Osteoblast (primary cell): Measurements from ENCODE around the gene SPTBN2. TPM values are rescaled to one million over a fixed set of nuclear protein-coding genes. Genes with fewer than 3 reads are reported as not detected.
A peak's percentile ranks its signal among the peaks of the same experiment; 100 is the strongest.

Experiments used
- DNase-seq: peaks from one replicate; pipeline ENCODE4 v3.0.0; 2011; ENCODE audit warnings: low spot score, mixed read lengths; ENCODE audit not compliant: insufficient read length; ENCODE audit errors: missing footprints
- H2AFZ ChIP-seq: 2 replicates; pipeline ENCODE4 v1.6.0; 2011; ENCODE audit warnings: mild to moderate bottlenecking, low read length
- H3K27ac ChIP-seq: 2 replicates; pipeline ENCODE4 v1.5.1; 2011; ENCODE audit warnings: mild to moderate bottlenecking, low read depth, low read length, moderate library complexity
- H3K27me3 ChIP-seq: 2 replicates; pipeline ENCODE4 v1.6.0; 2012; ENCODE audit warnings: mild to moderate bottlenecking, control low read depth, inconsistent platforms, low read length, moderate library complexity; ENCODE audit not compliant: insufficient read depth
- H3K36me3 ChIP-seq: 2 replicates; pipeline ENCODE4 v1.5.1; 2011; ENCODE audit warnings: mild to moderate bottlenecking, low read length, control low read depth, moderate library complexity; ENCODE audit not compliant: insufficient read depth
- H3K4me1 ChIP-seq: 2 replicates; pipeline ENCODE4 v1.5.1; 2011; ENCODE audit warnings: mild to moderate bottlenecking, low read length, control low read depth, moderate library complexity; ENCODE audit not compliant: insufficient read depth
- H3K4me2 ChIP-seq: 2 replicates; pipeline ENCODE4 v1.6.0; 2011; ENCODE audit warnings: mild to moderate bottlenecking, low read length; ENCODE audit not compliant: insufficient read depth
- H3K4me3 ChIP-seq: fragments of 200-600 bp; sonication (generic); 3 replicates; pipeline ENCODE4 v1.5.1; 2012; ENCODE audit warnings: mild to moderate bottlenecking, low read length, inconsistent platforms; ENCODE audit not compliant: insufficient read depth
- H3K79me2 ChIP-seq: 2 replicates; pipeline ENCODE4 v1.6.0; 2012; ENCODE audit warnings: mild to moderate bottlenecking, low read length, control low read depth, inconsistent platforms; ENCODE audit not compliant: insufficient read depth
- H3K9me3 ChIP-seq: 2 replicates; pipeline ENCODE4 v1.5.1; 2011; ENCODE audit warnings: low read depth, low read length, control low read depth
- H4K20me1 ChIP-seq: 2 replicates; pipeline ENCODE4 v1.6.0; 2012; ENCODE audit warnings: mild to moderate bottlenecking, low read length, control low read depth; ENCODE audit not compliant: insufficient read depth
- CTCF ChIP-seq: IDR thresholded peaks from 2 replicates; pipeline ENCODE4 v1.5.1; 2011; ENCODE audit warnings: mild to moderate bottlenecking, low read depth, low read length, moderate library complexity; ENCODE audit errors: extremely low read depth
- total RNA-seq: library from RNA; depleted of rRNA; stranded (reverse); fragments of >200 nt; gene quantifications from 2 replicates; pipeline ENCODE4 v1.2.3, GENCODE V29; 2012

The SPTBN2 gene
- total RNA-seq, 1 donor, result 2.2 TPM

- no peak for TF ChIP-seq CTCF
- H3K79me2 ChIP-seq, result no peaks in the 10 kb centered on the region
- H4K20me1 ChIP-seq, result no peaks in the 10 kb centered on the region
- no peak overlapping the region for H3K4me3 ChIP-seq
- no peaks in the 10 kb centered on the region for H3K4me1 ChIP-seq
- H3K9me3 ChIP-seq, result no peaks in the 10 kb centered on the region
- no peaks in the 10 kb centered on the region for H3K36me3 ChIP-seq
- peaks cover 5% of the 10 kb centered on the region for H3K27me3 ChIP-seq
- DNase-seq, result peak; percentile 37
- H3K4me2 ChIP-seq, result no peak overlapping the region
- no peak overlapping the region for H3K27ac ChIP-seq
- no peak overlapping the region for H2AFZ ChIP-seq
These were observed 44.4 kb downstream of the SPTBN2 start for GRCh38 chr11:66684635-66685034.

GRCh38 chr11:66683877-66684276 lies 45.1 kb downstream of the SPTBN2 start:
- Histone ChIP-seq H3K4me3 (no peak overlapping the region), H3K79me2 (no peaks in the 10 kb centered on the region), H4K20me1 (no peaks in the 10 kb centered on the region), H3K36me3 (no peaks in the 10 kb centered on the region), H3K4me2 (no peak overlapping the region), H2AFZ (no peak overlapping the region), H3K9me3 (no peaks in the 10 kb centered on the region), H3K27ac (no peak overlapping the region), H3K4me1 (no peaks in the 10 kb centered on the region), H3K27me3 (peaks cover 5% of the 10 kb centered on the region)
- TF ChIP-seq CTCF, result no peak
- no peak for DNase-seq

- H3K4me3 ChIP-seq, result no peak overlapping the region
- no peaks in the 10 kb centered on the region for H3K9me3 ChIP-seq
- H2AFZ ChIP-seq, result no peak overlapping the region
- no peak overlapping the region for H3K4me2 ChIP-seq
- H3K79me2 ChIP-seq, result peaks cover 6% of the 10 kb centered on the region
- peak; percentile 21 for DNase-seq
- H3K27ac ChIP-seq, result no peak overlapping the region
- H4K20me1 ChIP-seq, result no peaks in the 10 kb centered on the region
- no peaks in the 10 kb centered on the region for H3K36me3 ChIP-seq
- TF ChIP-seq CTCF, result no peak
- peaks cover 17% of the 10 kb centered on the region for H3K4me1 ChIP-seq
- no peaks in the 10 kb centered on the region for H3K27me3 ChIP-seq
These were observed 47.9 kb downstream of the SPTBN2 start for GRCh38 chr11:66680966-66681645.

- no peaks in the 10 kb centered on the region for H3K9me3 ChIP-seq
- H3K27me3 ChIP-seq, result no peaks in the 10 kb centered on the region
- H3K4me2 ChIP-seq, result peak within 1 kb of the TSS; percentile 92
- H4K20me1 ChIP-seq, result peaks cover 9% of the 10 kb centered on the region
- H3K27ac ChIP-seq, result peak within 1 kb of the TSS; percentile 98
- H3K79me2 ChIP-seq, result peaks cover 27% of the 10 kb centered on the region
- peaks cover 21% of the 10 kb centered on the region for H3K4me1 ChIP-seq
- peaks cover 8% of the 10 kb centered on the region for H3K36me3 ChIP-seq
- peak within 1 kb of the TSS; percentile 85 for H2AFZ ChIP-seq
- peak; percentile 99 for DNase-seq
- no peak for TF ChIP-seq CTCF
- peak within 1 kb of the TSS; percentile 86 for H3K4me3 ChIP-seq
These were observed 51.2 kb downstream of the SPTBN2 start, which contains the start of gene RBM4B for GRCh38 chr11:66677599-66678375. RBM4B (minus strand) TSS chr11:66677887; CDS start chr11:66677079, 808 bp downstream.
